Hematopoietic multipotent progenitor cell treated with erythropoietin and hydrocortisone succinate and interleukin-3 and kit ligand, for 6 days (in vitro differentiated cells): Measurements from ENCODE around the gene CXCL8.

Experiments
- DNase-seq: peaks from one replicate; pipeline ENCODE4 v3.0.0-alpha.2; 2015

The CXCL8 gene

GRCh38 chr4:73718375-73719373 is 21.7 kb upstream of the CXCL8 start:
- DNase-seq, result peak; percentile 38

- peak; percentile 70 for DNase-seq
Measured at GRCh38 chr4:73721435-73721834, 18.9 kb upstream of the CXCL8 start.

- DNase-seq, result no peak
Measured at GRCh38 chr4:73721909-73722308, 18.5 kb upstream of the CXCL8 start.

- no peak for DNase-seq
Measured at GRCh38 chr4:73723023-73723422, 17.3 kb upstream of the CXCL8 start.

- no peak for DNase-seq
Measured at GRCh38 chr4:73723928-73724327, 16.4 kb upstream of the CXCL8 start.

GRCh38 chr4:73725510-73725909 is 14.9 kb upstream of the CXCL8 start:
- DNase-seq, result no peak

- DNase-seq, result no peak
Measured at GRCh38 chr4:73725985-73726384, 14.4 kb upstream of the CXCL8 start.

GRCh38 chr4:73727685-73728084 is 12.7 kb upstream of the CXCL8 start:
- DNase-seq, result no peak

GRCh38 chr4:73728091-73728741 is 12.2 kb upstream of the CXCL8 start:
- no peak for DNase-seq

GRCh38 chr4:73729534-73730165 is 10.7 kb upstream of the CXCL8 start:
- peak; percentile 82 for DNase-seq

- peak; percentile 16 for DNase-seq
Measured at GRCh38 chr4:73730292-73730691, 10.1 kb upstream of the CXCL8 start.

- DNase-seq, result peak; percentile 63
Measured at GRCh38 chr4:73730867-73731266, 9.5 kb upstream of the CXCL8 start.

GRCh38 chr4:73731968-73732610 is 8.3 kb upstream of the CXCL8 start:
- peak; percentile 63 for DNase-seq

- DNase-seq, result no peak
Measured at GRCh38 chr4:73732759-73733431, 7.5 kb upstream of the CXCL8 start.

- no peak for DNase-seq
Measured at GRCh38 chr4:73734530-73735001, 5.8 kb upstream of the CXCL8 start.

- peak; percentile 77 for DNase-seq
Measured at GRCh38 chr4:73735231-73735630, 5.1 kb upstream of the CXCL8 start.

- DNase-seq, result peak; percentile 33
Measured at GRCh38 chr4:73741031-73741749, 821 bp downstream of the CXCL8 start.

GRCh38 chr4:73741750-73742489 is 1.6 kb downstream of the CXCL8 start:
- no peak for DNase-seq

GRCh38 chr4:73742490-73743160 is 2.3 kb downstream of the CXCL8 start:
- no peak for DNase-seq

- no peak for DNase-seq
Measured at GRCh38 chr4:73743281-73743680, 2.9 kb downstream of the CXCL8 start.
